Measurements from ENCODE around the gene TCF12.

DNA sequence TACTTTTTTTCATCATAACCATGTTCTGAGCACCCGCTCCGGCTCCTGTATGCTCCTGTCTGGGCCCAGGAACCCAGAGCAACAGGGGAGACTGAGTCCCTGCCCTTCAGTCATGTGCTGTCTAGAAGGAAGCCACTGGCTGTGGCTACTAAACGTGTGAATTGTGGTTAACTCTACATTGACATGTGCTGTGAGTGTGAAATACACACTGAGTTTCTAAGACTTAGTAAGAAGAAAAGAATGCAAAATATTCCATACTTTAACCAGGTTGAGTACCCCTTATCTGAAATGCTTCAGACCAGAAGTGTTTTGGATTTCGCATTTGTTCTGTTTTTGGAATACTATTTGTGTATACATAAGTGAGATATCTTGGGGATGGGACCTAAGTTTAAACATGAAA, 415.0 kb downstream of the TCF12 start:
- TF ChIP-seq, protein P1, sequence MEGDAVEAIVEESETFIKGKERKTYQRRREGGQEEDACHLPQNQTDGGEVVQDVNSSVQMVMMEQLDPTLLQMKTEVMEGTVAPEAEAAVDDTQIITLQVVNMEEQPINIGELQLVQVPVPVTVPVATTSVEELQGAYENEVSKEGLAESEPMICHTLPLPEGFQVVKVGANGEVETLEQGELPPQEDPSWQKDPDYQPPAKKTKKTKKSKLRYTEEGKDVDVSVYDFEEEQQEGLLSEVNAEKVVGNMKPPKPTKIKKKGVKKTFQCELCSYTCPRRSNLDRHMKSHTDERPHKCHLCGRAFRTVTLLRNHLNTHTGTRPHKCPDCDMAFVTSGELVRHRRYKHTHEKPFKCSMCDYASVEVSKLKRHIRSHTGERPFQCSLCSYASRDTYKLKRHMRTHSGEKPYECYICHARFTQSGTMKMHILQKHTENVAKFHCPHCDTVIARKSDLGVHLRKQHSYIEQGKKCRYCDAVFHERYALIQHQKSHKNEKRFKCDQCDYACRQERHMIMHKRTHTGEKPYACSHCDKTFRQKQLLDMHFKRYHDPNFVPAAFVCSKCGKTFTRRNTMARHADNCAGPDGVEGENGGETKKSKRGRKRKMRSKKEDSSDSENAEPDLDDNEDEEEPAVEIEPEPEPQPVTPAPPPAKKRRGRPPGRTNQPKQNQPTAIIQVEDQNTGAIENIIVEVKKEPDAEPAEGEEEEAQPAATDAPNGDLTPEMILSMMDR (IDR thresholded peaks at IDR 0.05; ENCODE audit: low read length): no peak
- no peak for TF ChIP-seq EZH2 (IDR thresholded peaks at IDR 0.05; ENCODE audit: borderline replicate concordance, low read length)
